Hematopoietic multipotent progenitor cell (in vitro differentiated cells): ENCODE data around the gene ARID4A. TPM values are rescaled to one million over a fixed set of nuclear protein-coding genes. Genes with fewer than 3 reads are reported as not detected.
"Not testable (repeated sequence)": the region's sequence is repeated elsewhere in the genome, so short reads cannot be mapped to it uniquely, and the experiment has no call there.

ENCODE experiments used
- DNase-seq, 3 donors: peaks; one replicate each; pipeline ENCODE4 v3.0.0-alpha.2; 2011 to 2015; ENCODE audit warnings: low read depth in 2 of 3, low spot score in 2 of 3
- total RNA-seq: library from RNA; depleted of rRNA; stranded (reverse); fragments of >200 nt; gene quantifications from one replicate; pipeline ENCODE4 v1.2.3, GENCODE V29; 2012

Gene ARID4A
- total RNA-seq, 1 donor = 14.0 TPM

DNA sequence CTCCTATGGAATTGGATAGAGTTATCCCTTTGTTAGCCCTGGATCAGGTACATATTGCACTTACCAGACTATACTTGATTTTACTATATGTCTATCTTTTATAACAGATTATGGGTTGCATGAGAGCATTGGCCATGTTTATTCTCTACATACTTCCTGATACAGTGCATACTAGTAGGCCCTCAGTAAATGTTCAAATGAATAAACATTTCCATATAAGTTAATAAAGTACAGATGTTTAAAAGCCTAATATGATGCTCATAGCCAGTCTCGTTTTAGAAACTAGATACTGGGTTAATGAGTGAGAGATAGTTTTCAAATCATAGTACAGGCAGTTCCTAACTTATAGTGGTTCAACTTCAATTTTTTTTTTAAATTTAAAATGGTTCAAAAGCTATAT lies 57.9 kb downstream of the ARID4A start:
- no peak for DNase-seq

DNA sequence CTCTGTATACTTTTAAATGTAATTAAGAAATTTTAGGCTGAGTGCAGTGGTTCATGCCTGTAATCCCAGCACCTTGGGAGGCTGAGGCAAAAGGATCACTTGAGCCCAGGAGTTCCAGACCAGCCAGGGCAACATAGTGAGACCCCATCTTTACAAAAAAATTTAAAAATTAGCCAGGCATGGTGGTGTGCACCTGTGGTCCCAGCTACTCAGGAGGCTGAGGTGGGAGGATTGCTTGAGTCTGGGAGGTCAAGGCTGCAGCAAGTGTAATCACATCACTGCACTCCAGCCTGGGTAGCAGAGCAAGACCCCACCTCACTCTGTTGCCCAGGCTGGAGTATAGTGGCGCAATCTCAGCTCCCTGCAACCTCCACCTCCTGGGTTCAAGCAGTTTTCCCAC lies 63.9 kb downstream of the ARID4A start:
- DNase-seq = not testable (repeated sequence)

DNA sequence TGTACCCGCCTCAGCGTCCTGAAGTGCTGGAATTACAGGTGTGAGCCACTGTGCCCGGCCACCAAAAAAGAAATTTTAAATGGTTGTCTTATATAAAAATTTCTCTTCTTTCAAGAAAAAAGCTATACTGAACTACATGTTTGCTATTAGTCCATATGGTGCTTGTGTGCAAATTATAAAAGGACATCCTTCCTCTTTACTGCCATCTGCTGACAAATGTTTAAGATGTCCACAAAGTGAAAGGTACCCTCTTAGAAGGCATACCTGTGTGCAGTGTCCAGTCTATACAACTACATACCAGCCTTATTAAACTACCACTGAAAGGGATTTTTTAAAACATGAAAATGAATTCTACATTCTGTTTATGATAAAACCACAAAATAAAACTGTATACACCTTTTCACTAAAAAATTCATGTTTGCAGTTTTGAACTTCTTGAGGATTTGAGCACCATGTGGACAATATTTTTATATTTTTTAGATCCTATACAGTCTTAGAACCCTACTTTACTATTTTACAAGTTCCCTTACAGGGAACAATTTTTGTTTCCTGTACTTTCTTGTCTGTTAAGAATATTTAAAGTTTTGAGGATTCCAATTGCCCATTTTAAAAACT lies 64.5 kb downstream of the ARID4A start:
- peak in 2 of 3 donors; percentile 30 to 68 for DNase-seq

DNA sequence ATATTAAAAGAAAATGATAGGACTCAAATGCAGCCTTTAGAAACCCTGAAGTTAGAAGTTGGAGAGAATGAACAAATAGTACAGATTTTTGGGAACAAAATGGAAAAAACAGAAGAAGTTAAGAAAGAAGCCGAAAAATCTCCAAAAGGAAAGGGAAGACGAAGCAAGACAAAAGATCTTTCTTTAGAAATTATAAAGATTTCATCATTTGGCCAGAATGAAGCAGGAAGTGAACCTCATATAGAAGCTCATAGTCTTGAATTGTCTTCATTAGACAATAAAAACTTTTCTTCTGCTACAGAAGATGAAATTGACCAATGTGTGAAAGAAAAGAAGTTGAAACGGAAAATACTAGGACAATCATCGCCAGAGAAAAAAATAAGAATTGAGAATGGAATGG lies 66.0 kb downstream of the ARID4A start:
- no peak for DNase-seq

DNA sequence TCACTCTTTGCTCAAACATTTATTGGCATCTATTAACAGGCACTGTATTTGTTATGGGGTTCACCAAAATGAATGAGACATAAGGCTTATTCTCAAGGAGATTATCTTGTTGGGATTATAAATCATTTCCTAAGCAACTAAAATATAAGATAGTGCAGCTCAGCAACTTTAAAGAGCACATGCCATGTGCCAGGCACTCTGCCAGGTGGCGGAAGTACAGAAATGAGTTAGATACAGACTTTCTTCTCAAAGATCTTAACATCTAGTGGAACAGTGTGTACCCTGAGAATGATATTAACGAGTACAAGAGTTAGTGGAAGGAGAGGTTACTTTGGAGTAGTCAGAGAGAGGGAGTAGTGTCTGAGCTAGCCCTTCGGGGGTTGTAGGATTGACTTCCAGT lies 68.9 kb downstream of the ARID4A start:
- DNase-seq = no peak

DNA sequence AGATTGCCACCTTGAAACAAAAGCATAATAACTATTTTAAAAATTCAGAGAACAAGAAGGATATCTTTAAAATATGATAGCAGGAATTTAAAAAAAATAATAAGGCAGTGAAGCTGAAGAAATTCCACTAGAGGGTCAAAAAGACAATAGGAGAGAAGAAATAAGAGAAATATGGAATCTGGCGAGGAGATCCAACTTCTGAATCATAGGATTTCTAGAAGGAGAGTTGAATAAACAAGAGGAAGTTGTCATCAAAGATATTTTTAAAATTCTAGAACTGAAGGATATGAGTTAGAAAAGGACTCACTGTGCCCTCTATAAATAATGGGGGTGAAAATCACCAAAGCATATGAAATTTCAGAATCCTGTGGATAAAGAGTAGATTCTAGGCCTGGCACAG lies 70.6 kb downstream of the ARID4A start:
- no peak for DNase-seq

DNA sequence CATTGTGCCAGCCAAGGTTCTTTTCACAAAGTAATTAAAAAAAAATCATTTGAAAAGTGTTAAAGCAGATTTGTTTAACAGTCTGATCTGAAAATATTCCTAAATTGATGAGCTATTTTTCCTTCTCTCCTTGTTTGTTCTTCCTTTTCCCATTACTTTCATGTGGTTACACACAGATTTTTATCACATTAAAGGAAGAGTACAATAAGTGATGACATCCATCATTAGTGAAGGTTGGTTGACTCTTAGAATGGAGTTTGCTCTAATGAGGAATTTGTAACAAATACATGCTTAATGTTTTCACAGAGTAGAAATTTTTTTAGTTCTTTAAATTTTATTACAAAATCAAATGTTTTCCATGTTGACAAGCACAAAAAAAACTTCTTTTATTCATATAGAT lies 78.4 kb downstream of the ARID4A start:
- DNase-seq = no peak

DNA sequence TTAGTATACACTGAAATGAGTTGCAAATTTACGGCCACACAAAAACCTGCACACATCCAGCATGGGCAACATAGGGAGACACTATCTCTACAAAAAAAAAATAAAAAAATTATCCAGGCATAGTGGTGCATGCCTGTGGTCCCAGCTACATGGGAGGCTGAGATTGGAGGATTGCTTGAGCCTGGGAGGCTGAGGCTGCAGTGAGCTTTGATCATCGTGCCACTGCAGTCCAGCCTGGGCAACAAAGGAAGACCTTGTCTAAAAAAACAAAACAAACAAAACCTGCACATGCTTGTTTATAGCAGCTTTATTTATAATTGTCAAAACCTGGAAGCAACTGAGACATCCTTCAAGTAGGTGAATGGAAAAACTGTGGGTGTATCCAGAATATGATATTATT lies 92.5 kb downstream of the ARID4A start:
- DNase-seq = no peak

DNA sequence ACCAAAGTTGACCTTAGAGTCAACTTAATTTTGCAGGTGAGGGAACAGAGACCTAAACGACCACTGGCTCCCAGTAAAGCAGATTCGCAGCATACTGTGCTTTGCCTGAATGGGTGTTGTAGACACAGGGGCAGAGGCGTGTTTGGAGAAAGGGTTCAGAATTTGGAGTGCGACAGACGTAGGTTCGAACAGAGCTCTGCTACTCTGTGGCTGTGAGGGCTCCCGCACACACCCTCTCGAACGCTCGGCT lies 97.1 kb downstream of the ARID4A start:
- no peak for DNase-seq

DNA sequence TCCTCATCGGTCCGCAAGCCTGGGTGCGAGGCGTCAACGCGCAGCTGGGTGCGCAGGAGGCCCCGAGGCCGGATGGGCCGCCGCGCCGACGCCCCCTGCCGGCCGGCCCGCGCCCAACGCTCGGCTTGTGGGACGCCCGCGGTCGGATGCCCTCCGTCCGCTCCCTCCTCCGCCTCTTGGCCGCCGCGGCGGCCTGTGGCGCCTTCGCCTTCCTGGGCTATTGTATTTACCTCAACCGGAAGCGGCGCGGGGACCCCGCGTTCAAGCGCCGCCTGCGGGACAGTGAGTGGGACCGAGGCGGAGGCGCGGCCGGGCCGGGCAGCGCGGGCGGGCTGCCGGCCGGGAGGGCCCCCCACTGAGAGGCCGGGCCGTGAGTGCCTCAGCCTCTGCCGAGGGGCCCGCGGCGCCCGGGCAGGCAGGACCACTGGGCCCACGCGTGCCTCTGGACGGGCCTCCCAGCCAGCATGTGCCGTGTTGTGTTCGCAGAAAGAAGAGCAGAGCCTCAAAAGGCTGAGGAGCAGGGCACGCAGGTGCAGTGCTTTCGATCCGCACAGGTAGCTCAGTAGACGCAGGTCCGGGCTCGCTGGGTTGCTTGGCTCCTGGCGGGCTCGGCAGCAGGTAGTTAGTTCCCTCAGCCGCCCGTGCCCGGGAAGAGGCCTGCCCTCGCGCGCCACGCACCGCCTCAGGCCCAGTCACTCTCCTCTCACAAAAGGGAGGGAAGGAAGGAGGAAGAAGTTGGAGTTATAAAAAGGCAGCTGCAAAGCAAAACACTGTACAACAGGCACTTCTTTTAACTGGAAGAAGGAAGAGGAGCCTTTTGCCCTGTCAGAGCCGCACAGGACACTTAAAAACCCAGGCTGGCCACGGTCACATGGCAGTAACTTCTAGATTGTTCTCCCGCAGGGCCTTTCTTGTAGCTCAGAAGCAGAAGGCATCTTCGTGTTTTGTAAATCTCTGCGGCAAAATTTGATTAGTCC lies 97.7 kb downstream of the ARID4A start, which contains the start of gene TOMM20L:
TOMM20L (plus strand) TSS at position 119 of the 977 bp plus-strand sequence; CDS start at position 147, 28 bp downstream.
- DNase-seq = peak; percentile 69 to 83 (median 81)

DNA sequence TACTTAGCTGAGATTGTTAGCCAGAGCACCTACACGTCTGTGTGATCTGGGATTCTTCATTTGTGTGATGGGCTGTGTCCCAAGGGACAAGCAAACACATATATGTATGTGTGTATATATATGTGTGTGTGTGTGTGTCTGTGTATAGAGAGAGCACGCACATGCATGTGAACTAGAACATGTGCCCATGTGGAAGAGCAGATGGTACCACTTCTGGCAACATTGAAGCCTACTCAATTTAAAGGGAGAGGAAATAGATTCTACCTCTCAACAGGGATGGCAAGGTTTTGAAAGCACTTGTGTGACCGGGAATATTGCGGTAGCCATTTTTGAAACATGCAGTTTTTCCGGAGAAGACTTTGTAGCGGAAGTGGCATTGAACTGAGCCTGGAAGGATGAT lies 98.8 kb downstream of the ARID4A start:
- no peak for DNase-seq

DNA sequence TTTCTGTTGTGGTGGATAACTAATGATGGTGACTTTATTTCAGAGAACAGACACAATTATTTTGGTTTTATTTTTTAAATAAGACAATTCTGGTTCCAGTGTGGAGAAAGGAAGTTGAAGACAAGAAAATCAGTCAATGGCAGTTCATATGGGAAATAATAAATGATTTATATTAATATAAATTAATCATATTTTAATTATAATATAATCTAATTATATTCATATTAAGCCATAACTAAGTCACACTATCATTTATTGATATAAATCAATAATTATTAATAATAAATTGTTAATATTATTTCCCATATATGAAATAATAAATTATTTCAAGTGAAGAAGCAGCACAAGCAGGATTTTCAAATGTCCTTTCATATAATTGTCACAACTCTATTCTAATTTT lies 100.1 kb downstream of the ARID4A start:
- no peak for DNase-seq

DNA sequence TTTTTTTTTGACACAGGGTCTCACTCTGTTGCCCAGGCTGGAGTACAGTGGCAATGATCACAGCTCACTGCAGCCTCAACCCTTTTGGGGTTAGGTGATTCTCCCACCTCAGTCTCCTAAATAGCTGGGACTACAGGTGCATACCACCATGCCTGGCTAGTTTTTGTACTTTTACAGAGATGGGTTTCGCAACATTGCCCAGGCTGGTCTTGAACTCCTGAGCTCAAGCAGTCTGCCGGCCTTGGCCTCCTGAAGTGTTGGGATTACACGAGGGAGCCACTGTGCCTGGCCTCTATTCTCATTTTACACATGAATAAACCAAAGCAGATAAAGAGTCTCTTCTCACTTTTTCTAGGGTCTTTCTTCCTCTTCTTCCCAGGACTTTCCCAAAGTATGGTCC lies 100.5 kb downstream of the ARID4A start:
- no peak for DNase-seq

DNA sequence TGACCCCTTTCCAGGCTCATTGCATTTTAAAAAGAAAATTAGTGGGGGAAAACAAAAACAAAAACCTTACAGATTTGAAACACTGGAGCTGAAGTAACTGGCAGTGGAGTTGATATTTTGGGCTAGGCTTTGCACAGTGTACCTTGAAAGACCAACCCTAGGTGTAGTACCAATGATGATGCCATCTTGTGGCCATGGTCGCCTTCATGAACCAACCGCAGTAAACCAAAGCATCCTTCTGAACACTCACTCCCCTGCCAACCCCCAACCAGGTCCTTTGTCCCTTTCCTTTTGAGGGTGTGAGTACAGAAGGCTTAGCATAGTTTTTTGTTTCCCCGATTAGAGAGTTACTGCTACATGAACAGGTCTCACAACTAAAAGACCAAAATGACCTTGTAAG lies 103.2 kb downstream of the ARID4A start:
- no peak for DNase-seq

DNA sequence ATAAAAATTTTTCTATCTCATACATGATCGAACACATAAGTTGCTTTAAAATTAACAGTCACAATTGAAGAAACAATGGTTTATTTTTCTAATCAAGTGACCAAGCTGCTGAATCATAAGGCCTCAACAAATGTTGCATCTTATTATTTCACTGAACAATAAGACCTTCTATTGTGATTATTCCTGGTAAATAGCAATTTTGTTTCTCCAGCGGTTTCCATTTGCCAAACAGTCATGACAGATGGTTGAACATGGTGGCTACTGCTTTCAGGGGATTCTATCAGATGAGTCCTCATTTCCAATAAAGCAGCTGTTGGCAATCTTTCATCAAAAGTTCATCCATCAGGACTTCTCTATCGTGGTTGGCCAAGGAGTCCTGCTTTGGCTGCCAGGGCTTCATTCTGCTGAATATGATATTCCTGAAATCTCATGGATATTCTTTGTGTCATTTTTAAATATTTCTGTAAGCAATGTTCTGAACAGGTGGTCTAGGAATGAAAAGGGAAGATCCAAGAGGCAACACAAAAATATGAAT lies 110.4 kb downstream of the ARID4A start:
- no peak for DNase-seq

DNA sequence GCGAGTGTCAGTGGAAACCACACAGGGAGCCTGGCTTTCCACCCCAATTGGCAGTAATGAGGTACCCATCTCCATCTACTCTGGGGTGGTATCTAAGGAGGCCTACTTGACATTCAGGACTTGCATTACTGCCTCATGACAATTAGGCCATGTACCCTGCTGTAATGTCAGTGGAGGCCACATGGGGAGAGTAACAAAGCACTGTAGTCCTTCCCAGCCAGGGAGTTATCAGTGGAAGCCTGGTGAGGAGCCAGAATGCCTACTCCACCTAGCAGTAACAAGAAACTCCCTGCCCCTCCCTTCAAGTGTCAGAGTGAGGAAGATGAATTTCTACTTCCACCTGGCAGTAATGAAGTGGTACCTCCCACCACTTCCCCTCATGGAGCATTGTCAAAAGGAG lies 116.5 kb downstream of the ARID4A start:
- DNase-seq = no peak

DNA sequence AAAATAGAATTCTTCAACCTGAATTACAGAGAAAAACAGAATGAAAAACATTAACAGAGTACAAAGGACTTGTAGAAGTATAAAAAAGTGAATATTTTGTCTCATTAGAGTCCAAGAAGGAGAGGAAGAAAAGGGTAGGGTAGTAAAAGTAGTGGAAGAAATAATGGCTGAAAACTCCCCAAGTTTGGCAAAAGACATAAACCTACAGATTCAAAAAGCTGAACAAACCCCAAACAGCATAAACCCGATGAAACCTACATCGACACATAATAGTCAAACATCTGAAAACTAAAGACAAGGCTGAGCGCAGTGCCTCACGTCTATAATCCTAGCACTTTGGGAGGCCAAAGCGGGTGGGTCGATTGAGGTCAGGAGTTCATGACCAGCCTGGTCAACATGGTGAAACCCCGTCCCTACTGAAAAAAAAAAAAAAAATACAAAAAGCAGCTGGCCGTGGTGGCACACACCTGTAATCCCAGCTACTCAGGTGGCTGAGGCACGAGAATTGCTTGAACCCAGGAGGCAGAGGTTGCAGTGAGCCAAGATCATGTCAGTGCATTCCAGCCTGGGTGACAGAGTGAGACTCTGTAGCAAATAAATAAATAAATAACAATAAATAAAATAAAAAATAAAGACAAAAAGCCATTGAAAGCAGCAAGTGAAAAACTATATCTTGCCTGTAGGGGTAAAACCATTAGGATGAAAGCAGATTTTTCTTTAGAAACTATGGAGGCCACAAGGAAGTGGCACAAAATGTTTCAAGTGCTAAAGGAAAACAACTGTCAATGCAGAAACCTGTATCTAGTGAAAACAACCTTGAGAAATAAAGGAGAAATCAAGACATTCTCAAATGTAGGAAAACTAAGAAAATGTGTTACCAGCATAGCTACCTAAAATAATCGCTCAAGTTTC lies 117.5 kb downstream of the ARID4A start:
- peak in 1 of 3 donors; percentile 20 for DNase-seq

DNA sequence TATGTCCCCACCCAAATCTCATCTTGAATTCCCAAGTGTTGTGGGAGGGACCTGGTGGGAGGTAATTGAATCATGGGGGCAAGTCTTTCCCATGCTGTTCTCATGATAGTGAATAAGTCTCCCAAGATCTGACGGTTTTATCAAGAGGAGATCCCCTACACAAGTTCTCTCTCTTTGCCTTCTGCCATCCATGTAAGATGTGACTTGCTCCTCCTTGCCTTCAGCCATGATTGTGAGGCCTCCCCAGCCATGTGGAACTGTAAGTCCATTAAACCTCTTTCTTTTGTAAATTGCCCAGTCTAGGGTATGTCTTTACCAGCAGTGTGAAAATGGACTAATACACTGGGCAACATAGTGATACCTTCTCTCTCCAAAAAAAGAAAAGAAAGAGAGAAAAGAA lies 118.6 kb downstream of the ARID4A start:
- DNase-seq = not testable (repeated sequence)
